Heart left ventricle (tissue), 13 donors: ENCODE results near the gene ACP6.

Experiments
- POLR2A ChIP-seq, 2 donors: fragments of 450-650 bp; IDR thresholded peaks; one replicate each; pipeline ENCODE4 v1.6.1; 2017; ENCODE audit warnings: antibody characterized with exemption in 2 of 2, mild to moderate bottlenecking in 2 of 2, moderate library complexity in 2 of 2
- TF ChIP-seq, protein P1 (sequence below), 12 donors: fragments of 200-600 bp; sonication (generic) in 4 of 12; IDR thresholded peaks; one replicate each; pipeline versions ENCODE4 v1.5.0 to v1.8.0; 2018 to 2022; ENCODE audit warnings: antibody characterized with exemption in 12 of 12, mild to moderate bottlenecking in 5 of 12
- donor health status: ischemic (EF 13 %, LVEDD 7.1; RV severe dilation, severe dysfunction).
- donor health status: DM: no; HTN: yes; CAD: no.
- donor health status: DM: no; HTN: no; CAD: no.
- donor health status: ischemic (EF 25% LVEDD 6.9; RV normal size, moderate dysfunction).
- donor health status: ischemic (EF 25% LVEDD 5.7; RV mildly dilated, moderate dysfunction).
- donor health status: ischemic (EF 35%, LVEDD 5.7; RV mildly dilated, moderate dysfunction).
- donor health status: nonischemic (EF 11% LVEDD 7.7; RV severe dilation, severe dysfunction).
- donor health status: DM: yes; HTN: yes; CAD: no.
- donor health status: PGD.
- donor health status: ischemic (EF 29% LVEDD 5.4; RV normal size, mild dysfunction).
- donor health status: nonischemic (EF 23%, LVEDD 6.1; RV moderate dilation, normal function).

DNA sequence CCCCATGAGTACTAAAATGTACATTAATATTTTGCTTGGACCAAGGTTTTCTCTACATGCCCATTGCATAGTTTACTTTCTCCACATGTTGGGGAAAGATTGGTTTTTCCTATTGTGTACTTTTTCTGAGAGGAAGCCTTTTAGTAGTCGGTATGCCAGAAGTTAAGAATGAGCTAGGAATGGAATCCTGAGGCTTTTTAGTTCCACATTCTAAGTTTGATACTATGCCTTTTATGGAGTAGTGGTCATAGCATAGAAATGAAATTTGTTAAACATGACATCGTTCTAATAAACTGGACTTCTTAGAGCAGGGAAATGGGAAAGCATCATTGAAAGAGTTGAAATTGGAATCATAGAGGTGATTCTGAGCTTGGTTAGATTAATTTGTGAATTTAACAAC, 64.7 kb downstream of the ACP6 start:
- no peak for TF ChIP-seq POLR2A (IDR thresholded peaks at IDR 0.05)
- TF ChIP-seq, protein P1, sequence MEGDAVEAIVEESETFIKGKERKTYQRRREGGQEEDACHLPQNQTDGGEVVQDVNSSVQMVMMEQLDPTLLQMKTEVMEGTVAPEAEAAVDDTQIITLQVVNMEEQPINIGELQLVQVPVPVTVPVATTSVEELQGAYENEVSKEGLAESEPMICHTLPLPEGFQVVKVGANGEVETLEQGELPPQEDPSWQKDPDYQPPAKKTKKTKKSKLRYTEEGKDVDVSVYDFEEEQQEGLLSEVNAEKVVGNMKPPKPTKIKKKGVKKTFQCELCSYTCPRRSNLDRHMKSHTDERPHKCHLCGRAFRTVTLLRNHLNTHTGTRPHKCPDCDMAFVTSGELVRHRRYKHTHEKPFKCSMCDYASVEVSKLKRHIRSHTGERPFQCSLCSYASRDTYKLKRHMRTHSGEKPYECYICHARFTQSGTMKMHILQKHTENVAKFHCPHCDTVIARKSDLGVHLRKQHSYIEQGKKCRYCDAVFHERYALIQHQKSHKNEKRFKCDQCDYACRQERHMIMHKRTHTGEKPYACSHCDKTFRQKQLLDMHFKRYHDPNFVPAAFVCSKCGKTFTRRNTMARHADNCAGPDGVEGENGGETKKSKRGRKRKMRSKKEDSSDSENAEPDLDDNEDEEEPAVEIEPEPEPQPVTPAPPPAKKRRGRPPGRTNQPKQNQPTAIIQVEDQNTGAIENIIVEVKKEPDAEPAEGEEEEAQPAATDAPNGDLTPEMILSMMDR (IDR thresholded peaks at IDR 0.05) = no peak
